ENCODE results near the gene ZNF148.

The ZNF148 gene

GRCh38 chr3:125318167-125318865 lies 56.8 kb downstream of the ZNF148 start:
- DNase-seq (ENCODE audit: extremely low spot score): no peak
- TF ChIP-seq CTCF (IDR thresholded peaks at IDR 0.05; ENCODE audit: control extremely low read depth, extremely low read depth, low read depth, missing control alignments): no peak
- CTCF ChIA-PET: interaction anchor here (1.1 to 2.7 kb wide), 5 partner anchors 9 to 30 kb away, joined by 3 to 12 read pairs (median 3); no protein-coding TSS in a partner anchor
- POLR2A ChIA-PET: no interaction called here

DNA sequence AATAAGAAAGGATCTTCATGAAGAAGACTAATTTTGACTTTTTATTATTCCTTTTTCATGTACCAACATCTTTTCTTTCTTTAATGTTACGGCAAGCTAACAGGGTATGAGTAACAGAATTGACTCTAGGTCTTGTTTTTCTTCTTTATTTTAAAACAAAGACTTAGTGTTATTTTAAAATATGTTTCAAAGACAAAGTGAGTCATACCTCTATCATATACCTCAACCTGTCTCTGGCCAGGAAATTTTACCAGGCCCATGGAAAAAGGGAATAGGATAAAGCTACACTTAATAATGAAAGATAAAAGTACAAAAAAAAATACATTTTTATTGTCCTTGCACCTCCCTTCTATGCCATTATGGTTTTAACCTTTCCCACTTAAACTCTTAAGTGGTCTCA lies 57.4 kb downstream of the ZNF148 start:
- no peak for DNase-seq (ENCODE audit: extremely low spot score)
- TF ChIP-seq CTCF (IDR thresholded peaks at IDR 0.05; ENCODE audit: control extremely low read depth, extremely low read depth, low read depth, missing control alignments): no peak
- POLR2A ChIA-PET: no interaction called here
- CTCF ChIA-PET: interaction anchor here (1.1 to 2.7 kb wide), 5 partner anchors 8 to 40 kb away, joined by 3 to 12 read pairs (median 3); no protein-coding TSS in a partner anchor

DNA sequence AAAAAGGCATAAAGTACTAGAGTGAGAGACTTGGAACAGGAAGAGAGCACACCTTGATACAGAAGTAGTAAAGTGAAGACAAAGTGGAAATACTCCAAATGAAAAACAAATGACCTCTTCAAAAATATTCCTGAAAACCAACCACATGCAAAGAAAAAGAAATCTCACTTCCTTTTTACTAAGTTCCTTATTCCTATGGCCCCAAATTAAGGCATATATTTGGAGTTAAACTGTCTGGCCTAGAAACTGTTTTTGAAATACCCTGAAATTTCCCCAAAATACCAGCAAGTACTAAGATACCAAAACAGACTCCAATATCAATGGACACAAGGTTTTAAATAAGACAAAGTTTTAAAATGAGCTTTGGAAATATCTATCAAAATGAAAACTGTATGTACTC lies 58.2 kb downstream of the ZNF148 start:
- ChIA-PET POLR2A (no interaction called here), CTCF (interaction anchor here (1.0 to 1.8 kb wide), 3 partner anchors 15 to 41 kb away, joined by 3 read pairs; no protein-coding TSS in a partner anchor)
- DNase-seq (ENCODE audit: extremely low spot score): no peak
- TF ChIP-seq CTCF (IDR thresholded peaks at IDR 0.05; ENCODE audit: control extremely low read depth, extremely low read depth, low read depth, missing control alignments): no peak

DNA sequence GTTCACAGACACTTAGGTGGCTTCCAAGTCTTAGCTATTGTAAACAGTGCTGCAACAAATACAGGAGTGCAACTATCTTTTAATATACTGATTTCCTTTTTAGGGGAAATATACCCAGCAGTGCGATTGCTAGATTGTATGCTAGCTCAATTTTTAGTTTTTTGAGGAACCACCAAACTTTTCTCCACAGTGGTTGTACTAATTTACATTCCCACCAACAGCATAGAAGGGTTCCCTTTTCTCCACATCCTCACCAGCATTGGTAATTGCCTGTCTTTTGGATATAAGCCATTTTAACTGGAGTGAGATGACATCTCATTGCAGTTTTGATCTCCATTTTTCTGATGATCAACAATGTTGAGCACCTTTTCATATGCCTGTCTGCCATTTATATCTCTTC lies 58.9 kb downstream of the ZNF148 start:
- ChIA-PET POLR2A (no interaction called here), CTCF (interaction anchor here (1.0 to 1.8 kb wide), 3 partner anchors 9 to 30 kb away, joined by 3 read pairs; no protein-coding TSS in a partner anchor)
- no peak for TF ChIP-seq CTCF (IDR thresholded peaks at IDR 0.05; ENCODE audit: control extremely low read depth, extremely low read depth, low read depth, missing control alignments)
- no peak for DNase-seq (ENCODE audit: extremely low spot score)

- ChIA-PET CTCF (no interaction called here), POLR2A (no interaction called here)
- TF ChIP-seq CTCF (IDR thresholded peaks at IDR 0.05; ENCODE audit: control extremely low read depth, extremely low read depth, low read depth, missing control alignments): no peak
- no peak for DNase-seq (ENCODE audit: extremely low spot score)
Measured at GRCh38 chr3:125313060-125313635, 62.0 kb downstream of the ZNF148 start.

DNA sequence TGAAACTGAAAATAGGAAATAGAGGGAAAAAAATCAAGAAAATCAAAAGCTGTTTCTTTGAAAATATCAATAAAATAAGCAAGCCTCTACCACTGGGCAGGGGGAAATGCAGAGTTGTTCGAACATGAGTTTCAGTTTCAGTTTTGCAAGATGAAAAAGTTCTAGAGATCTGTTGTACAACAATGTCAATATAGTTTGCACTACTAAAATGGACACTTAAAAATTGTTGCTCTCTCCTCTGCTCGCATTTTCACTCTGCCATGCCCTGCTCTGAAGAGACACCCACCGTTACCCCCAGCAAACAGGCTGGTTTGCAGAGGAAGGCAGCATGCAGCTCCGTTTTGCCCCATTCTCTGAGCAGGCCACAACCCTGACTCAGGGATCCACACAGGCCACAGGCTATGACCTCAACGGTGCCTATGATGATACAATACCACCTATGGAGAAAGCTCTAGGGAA lies 64.5 kb downstream of the ZNF148 start:
- peak; percentile 30 for DNase-seq (ENCODE audit: extremely low spot score)
- TF ChIP-seq CTCF (IDR thresholded peaks at IDR 0.05; ENCODE audit: control extremely low read depth, extremely low read depth, low read depth, missing control alignments): no peak
- POLR2A ChIA-PET: no interaction called here
- CTCF ChIA-PET: interaction anchor here (0.8 to 2.0 kb wide), 6 partner anchors 9 to 109 kb away, joined by 3 to 9 read pairs (median 4); no protein-coding TSS in a partner anchor
